Prostate gland (tissue), 2 donors: ENCODE data around the gene SOX2. TPM values are rescaled to one million over a fixed set of nuclear protein-coding genes. Genes with fewer than 3 reads are reported as not detected.
"Not testable (repeated sequence)": the region's sequence is repeated elsewhere in the genome, so short reads cannot be mapped to it uniquely, and the experiment has no call there.

Source experiments
- DNase-seq: peaks from one replicate; pipeline ENCODE4 v3.0.0-alpha.2; 2019; ENCODE audit warnings: low spot score
- H3K27ac ChIP-seq, 2 donors: fragments of 200-600 bp; sonication (generic); 2 replicates each; pipeline ENCODE4 v1.5.1; 2017 to 2019
- H3K27me3 ChIP-seq: fragments of 200-600 bp; sonication (generic); replicated peaks from 2 replicates; pipeline ENCODE4 v1.5.1; 2019; ENCODE audit not compliant: insufficient read depth
- H3K36me3 ChIP-seq, 2 donors: fragments of 200-600 bp; sonication (generic); 1 replicate in 1 of 2; 2 replicates in 1 of 2; pipeline versions ENCODE4 v1.5.1 to v1.8.1; 2017 to 2019
- H3K4me1 ChIP-seq: fragments of 200-600 bp; sonication (generic); replicated peaks from 2 replicates; pipeline ENCODE4 v1.5.1; 2019
- H3K4me3 ChIP-seq, 2 donors: fragments of 200-600 bp; sonication (generic); 2 replicates each; pipeline ENCODE4 v1.5.1; 2017 to 2019
- H3K9me3 ChIP-seq: fragments of 200-600 bp; sonication (generic); 2 replicates; pipeline ENCODE4 v1.5.1; 2017
- POLR2A ChIP-seq: fragments of 450-650 bp; IDR thresholded peaks from one replicate; pipeline ENCODE4 v1.6.1; 2016; ENCODE audit warnings: antibody characterized with exemption, mild to moderate bottlenecking
- POLR2AphosphoS5 ChIP-seq: sonication (generic); formaldehyde crosslinking; IDR thresholded peaks from one replicate; pipeline ENCODE4 v1.6.1; 2017; ENCODE audit warnings: antibody characterized with exemption
- WGBS: methylation state at CpG from one replicate; pipeline ENCODE4 v1.1.5; 2018; 5-methylcytosine and 5-hydroxymethylcytosine counted together
- intact Hi-C: fragments of 100-400 bp; cut with DNase I; formaldehyde crosslinking; loops from one replicate; pipeline ENCODE4 v1.14.2; 2022
- small RNA-seq, 2 donors: library from RNA; depleted of rRNA; stranded (forward); fragments of <200 nt; gene quantifications; one replicate each; pipeline ENCODE3, GENCODE V24; 2016
- total RNA-seq, 2 donors: library from RNA; depleted of rRNA; stranded (reverse); fragments of >200 nt; gene quantifications; one replicate each; pipeline ENCODE4 v1.1.0, GENCODE V29; 2016
- TF ChIP-seq, protein P1 (sequence below), 4 experiments: fragments of 200-600 bp in 2 of 4; fragments of 450-650 bp in 2 of 4; sonication (generic) in 2 of 4; IDR thresholded peaks; 1 replicate in 3 of 4; 2 replicates in 1 of 4; pipeline ENCODE4 v1.5.1; 2016 to 2019; ENCODE audit warnings: antibody characterized with exemption in 4 of 4, mild to moderate bottlenecking in 2 of 4, moderate library complexity in 2 of 4

The SOX2 gene
- total RNA-seq, 2 donors from 2014 or later = 10.5 to 17.8 TPM

- DNase-seq = no peak
- intact Hi-C loops = no loop called here
- 51% methylated on average over 3 of the region's 3 CpGs for WGBS
- TF ChIP-seq, protein P1, sequence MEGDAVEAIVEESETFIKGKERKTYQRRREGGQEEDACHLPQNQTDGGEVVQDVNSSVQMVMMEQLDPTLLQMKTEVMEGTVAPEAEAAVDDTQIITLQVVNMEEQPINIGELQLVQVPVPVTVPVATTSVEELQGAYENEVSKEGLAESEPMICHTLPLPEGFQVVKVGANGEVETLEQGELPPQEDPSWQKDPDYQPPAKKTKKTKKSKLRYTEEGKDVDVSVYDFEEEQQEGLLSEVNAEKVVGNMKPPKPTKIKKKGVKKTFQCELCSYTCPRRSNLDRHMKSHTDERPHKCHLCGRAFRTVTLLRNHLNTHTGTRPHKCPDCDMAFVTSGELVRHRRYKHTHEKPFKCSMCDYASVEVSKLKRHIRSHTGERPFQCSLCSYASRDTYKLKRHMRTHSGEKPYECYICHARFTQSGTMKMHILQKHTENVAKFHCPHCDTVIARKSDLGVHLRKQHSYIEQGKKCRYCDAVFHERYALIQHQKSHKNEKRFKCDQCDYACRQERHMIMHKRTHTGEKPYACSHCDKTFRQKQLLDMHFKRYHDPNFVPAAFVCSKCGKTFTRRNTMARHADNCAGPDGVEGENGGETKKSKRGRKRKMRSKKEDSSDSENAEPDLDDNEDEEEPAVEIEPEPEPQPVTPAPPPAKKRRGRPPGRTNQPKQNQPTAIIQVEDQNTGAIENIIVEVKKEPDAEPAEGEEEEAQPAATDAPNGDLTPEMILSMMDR (IDR thresholded peaks at IDR 0.05) = no peak
- TF ChIP-seq POLR2A = no peak
- TF ChIP-seq POLR2AphosphoS5 = no peak
- no peak overlapping the region for H3K27ac ChIP-seq
- H3K27me3 ChIP-seq = no peaks in the 10 kb centered on the region
- H3K4me1 ChIP-seq = no peaks in the 10 kb centered on the region
- H3K4me3 ChIP-seq = no peak overlapping the region
- no peaks in the 10 kb centered on the region for H3K36me3 ChIP-seq
- H3K9me3 ChIP-seq = no peaks in the 10 kb centered on the region
Measured at GRCh38 chr3:181755959-181756358, 44.2 kb downstream of the SOX2 start.

DNA sequence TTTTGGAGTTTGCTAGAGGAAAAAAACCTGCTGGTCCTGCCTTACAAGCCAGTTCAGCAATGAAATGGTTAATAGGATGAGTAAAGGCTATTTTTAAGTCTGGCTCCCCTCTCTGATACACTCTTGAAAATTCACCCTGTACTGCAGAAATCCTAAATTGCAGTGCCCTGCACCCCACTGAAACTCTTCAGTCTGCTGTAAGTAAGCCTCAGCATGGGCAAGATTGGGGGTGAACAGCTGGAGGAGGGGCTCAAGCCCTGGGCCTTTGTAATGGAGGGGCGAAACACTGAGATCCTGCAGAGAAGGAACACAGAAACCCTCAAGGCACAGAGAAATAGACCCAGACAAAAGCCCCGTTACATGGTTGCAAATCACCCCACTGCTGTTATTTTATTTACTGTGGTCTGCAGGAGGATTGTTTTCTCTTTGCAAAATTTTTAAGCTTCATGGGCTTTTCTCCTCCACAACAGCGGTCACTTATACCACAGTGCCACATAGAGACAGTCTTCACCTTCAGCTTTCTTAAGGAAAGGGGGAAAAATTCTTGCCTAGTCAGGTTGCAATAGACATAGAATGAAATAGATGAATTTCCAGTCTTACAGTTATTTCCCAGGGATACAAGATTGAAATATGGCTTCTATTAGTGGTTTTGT is 45.0 kb downstream of the SOX2 start:
- Histone ChIP-seq H3K4me3 (no peak overlapping the region), H3K36me3 (no peaks in the 10 kb centered on the region), H3K4me1 (no peaks in the 10 kb centered on the region), H3K9me3 (no peaks in the 10 kb centered on the region), H3K27me3 (no peaks in the 10 kb centered on the region), H3K27ac (no peak overlapping the region)
- 63% methylated on average over 3 of the region's 3 CpGs for WGBS
- DNase-seq = no peak
- intact Hi-C loops = no loop called here
- no peak for TF ChIP-seq POLR2AphosphoS5
- TF ChIP-seq, protein P1 (IDR thresholded peaks at IDR 0.05) = no peak
- TF ChIP-seq POLR2A = no peak

DNA sequence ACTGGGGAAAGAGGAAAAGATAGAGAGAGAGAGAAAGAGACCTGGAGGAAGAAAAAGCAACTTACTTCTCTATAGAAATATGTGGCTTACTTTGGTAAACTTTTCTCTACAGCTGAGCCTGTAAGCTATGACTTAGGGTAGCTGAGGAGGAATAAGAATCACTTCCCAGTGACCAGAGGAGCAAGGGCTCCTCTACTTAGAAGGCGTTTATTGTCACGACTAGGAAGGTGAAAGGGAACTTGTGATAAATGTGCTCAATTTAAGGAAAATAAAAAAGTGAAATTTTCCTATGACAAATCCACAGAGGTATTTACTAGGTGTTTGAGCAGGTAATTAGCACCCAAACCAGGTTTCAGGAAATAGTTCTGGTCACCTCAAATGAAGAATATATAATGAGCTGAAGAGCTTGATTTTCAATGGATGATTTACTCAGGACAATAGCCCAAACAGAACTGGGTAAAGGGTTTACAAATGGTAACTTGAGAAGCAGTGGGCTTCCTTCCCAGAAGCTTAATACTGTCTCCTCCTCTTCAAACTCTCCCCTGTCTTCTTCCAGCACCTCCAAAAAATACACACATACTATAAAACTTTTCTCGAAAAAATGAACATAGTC is 46.1 kb downstream of the SOX2 start:
- H3K27ac ChIP-seq = no peak overlapping the region
- H3K4me3 ChIP-seq = no peak overlapping the region
- no peaks in the 10 kb centered on the region for H3K4me1 ChIP-seq
- no peaks in the 10 kb centered on the region for H3K36me3 ChIP-seq
- no peaks in the 10 kb centered on the region for H3K27me3 ChIP-seq
- 17% methylated on average over 3 of the region's 3 CpGs for WGBS
- DNase-seq = no peak
- no peaks in the 10 kb centered on the region for H3K9me3 ChIP-seq
- intact Hi-C loops = no loop called here
- no peak for TF ChIP-seq POLR2AphosphoS5
- TF ChIP-seq POLR2A = no peak
- TF ChIP-seq, protein P1 (IDR thresholded peaks at IDR 0.05) = no peak

DNA sequence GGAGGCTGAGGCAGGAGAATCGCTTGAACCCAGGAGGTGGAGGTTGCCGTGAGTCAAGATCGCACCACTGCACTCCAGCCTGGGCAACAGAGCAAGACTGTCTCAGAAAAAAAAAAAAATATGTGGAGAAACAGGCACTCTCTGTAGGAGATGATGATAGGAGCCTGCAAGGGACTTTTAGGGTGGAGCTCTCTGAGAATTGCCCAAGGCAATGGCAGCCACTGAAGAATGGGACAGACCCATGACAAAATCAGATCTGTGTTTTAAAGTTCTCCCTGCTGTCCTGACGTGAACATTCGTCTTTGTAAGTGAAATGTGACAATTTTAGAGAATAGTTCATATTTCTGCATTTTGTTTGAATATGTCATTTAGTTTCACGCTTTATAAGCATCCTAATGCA is 50.2 kb downstream of the SOX2 start:
- no peak for TF ChIP-seq POLR2AphosphoS5
- TF ChIP-seq POLR2A = no peak
- TF ChIP-seq, protein P1 (IDR thresholded peaks at IDR 0.05) = no peak
- 95% methylated on average over 6 of the region's 6 CpGs for WGBS
- no peaks in the 10 kb centered on the region for H3K36me3 ChIP-seq
- no peak for DNase-seq
- intact Hi-C loops = no loop called here
- no peaks in the 10 kb centered on the region for H3K27me3 ChIP-seq
- H3K4me3 ChIP-seq = no peak overlapping the region
- H3K4me1 ChIP-seq = no peaks in the 10 kb centered on the region
- no peaks in the 10 kb centered on the region for H3K9me3 ChIP-seq
- H3K27ac ChIP-seq = no peak overlapping the region

DNA sequence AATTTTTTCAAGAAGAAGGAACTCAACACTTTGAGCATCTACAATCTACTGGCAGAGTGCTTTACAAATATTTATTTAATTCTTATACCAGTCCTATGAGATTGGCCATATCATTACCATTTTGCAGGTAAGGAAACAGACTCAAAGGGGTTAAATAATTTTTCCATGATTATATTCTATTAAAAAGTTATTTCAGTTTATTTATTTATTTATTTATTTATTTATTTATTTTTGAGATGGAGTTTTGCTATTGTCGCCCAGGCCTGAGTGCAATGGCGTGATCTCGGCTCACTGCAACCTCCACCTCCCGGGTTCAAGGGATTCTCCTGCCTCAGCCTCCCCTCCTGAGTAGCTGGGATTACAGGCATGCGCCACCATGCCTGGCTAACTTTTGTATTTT is 52.3 kb downstream of the SOX2 start:
- H3K4me3 ChIP-seq, DNase-seq, intact Hi-C loops, H3K4me1 ChIP-seq, H3K27ac ChIP-seq, H3K27me3 ChIP-seq, H3K9me3 ChIP-seq, H3K36me3 ChIP-seq: not testable (repeated sequence)
- 97% methylated on average over 5 of the region's 5 CpGs for WGBS

Small RNA genes lying within 50 kb of the gene (small RNA-seq; reads per million reads assigned to genes)
- 0 reads per million in 2 donors for gene RF01954
